Measurements from ENCODE around the gene SH3RF1.
"Not testable (repeated sequence)": the region's sequence is repeated elsewhere in the genome, so short reads cannot be mapped to it uniquely, and the experiment has no call there.

SH3RF1 gene

DNA sequence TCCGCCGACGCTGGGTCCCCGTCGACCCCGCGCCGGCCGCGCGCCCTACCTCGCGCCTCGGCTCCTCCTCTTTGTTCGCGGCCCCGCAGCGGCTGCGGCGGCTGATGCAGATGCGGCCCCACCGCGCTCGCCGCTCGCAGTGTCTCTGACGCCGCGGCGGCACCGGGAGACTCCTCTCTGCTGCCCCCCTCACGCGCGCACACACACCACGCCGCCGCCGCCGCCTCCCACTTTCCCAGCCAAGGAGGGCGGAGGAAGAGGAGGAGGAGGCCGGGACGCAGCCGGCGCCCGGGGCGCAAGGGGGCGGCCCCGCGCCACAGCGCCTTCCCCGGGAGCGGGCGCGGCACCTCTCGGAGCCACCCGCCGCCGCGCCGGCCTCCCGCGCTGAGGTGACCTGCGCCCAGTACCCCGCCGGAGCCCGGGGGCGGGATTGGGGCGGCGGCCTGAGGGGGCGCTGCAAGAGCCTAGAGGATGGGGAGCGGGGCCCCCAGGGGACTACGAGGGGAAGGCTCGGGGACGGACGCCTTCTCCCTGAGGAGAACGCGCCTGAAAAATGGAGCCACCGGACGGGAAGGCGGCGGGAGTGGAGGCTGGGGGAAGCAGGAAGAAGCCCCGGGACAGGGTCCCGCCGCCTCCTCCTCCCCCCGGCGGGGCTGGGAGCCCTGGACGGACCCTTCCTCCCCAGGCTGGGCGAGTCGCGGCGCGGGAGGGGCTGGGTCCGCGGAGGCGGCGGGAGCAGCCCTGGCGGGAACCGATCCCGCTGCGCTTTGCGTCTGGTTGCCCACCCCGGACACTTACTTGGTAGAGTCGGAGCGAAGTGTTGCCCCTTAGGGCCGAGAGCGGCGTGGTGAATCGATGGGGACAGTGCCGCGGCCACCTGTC is at the start of gene SH3RF1:
SH3RF1 (minus strand) TSS at position 147 of the 882 bp plus-strand sequence. CDS start 1,744 bp downstream, outside the sequence.
- no peak for DNase-seq

- DNase-seq = no peak
Observed at GRCh38 chr4:169315530-169316343, 45.0 kb upstream of the SH3RF1 start.

GRCh38 chr4:169314906-169315305 is 44.1 kb upstream of the SH3RF1 start:
- no peak for DNase-seq

DNA sequence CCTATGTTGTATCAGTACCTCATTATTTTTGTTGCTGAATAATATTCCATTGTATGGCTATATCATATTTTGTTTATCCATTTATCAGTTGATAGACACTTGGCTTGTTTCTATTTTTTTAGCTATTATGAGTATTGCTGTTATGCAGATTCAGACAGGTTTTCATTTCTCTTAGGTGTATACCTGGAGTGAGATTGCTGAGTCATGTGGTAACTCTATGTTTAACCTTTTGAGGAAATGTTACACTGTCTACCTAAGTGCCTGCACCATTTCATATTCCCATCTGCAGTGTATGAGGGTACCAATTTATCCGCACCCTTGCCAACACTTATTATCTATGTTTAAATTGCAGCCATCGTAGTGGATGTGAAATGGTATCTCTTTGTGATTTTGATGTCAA is 43.0 kb upstream of the SH3RF1 start:
- DNase-seq = no peak

DNA sequence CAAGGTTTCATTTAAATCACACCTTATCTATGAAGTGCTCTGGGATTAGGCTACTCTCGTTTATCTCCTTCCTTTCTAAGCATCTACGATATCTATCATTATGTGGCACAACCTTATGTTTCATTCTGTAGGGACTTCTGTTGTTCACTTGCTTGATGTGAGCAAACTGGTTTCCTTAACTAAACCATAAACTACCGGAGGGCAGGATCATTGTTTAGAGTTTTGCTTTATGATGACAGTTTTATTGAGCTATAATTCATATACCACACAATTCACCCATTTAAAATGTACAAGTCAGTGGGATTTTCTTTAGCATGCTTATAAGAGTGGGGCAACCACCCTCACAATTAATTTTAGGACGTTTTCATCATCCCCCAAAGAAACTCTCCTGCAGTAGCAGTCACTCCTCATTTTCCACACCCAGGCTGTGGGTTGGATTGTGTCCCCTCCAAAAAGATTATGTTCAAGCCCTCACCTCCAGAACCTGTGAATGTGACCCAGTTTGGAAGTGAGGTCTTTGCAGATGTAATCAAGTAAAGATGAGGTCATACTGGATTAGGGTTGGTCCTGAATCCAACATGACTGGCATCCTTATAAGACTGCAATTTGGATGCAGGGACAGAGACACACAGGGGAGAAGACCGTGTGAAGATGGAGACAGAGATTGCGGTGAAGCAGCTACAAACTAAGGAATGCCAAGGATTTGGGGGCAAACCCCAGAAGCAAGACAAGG is 42.1 kb upstream of the SH3RF1 start:
- no peak for DNase-seq

GRCh38 chr4:169311643-169312365 is 41.0 kb upstream of the SH3RF1 start:
- no peak for DNase-seq

DNA sequence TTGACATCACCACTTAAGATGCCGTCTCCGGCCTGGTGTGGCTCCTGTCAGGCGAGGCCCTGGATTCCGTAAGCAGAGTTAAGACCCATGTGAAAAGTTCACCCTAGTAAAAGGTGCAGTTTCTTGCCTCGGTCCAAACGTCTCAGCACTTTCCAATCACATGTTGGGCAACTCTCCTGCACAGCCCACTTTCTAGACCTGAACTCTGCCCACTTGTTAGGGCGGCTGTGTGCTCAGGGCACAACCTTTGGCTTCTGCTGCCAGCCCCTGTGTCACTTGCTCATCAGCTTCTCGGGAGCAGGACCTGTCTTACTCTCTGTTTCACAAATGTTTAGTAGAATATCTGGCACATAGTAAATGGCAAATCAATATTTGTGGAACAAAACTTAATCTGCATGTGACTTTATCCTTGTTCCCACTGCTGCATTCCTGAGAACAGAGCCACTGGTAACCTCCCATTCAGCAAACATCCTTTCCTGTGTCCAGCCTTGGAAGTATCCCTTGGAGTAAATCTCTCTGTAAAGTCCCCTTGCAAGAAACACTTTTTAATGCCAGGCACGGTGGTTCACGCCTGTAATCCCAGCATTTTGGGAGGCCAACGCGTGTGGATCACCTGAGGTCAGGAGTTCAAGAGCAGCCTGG is 38.7 kb upstream of the SH3RF1 start:
- DNase-seq = no peak

- DNase-seq = no peak
Observed at GRCh38 chr4:169307576-169307975, 36.8 kb upstream of the SH3RF1 start.

- no peak for DNase-seq
Observed at GRCh38 chr4:169305651-169306050, 34.9 kb upstream of the SH3RF1 start.

GRCh38 chr4:169305173-169305572 is 34.4 kb upstream of the SH3RF1 start:
- no peak for DNase-seq

DNA sequence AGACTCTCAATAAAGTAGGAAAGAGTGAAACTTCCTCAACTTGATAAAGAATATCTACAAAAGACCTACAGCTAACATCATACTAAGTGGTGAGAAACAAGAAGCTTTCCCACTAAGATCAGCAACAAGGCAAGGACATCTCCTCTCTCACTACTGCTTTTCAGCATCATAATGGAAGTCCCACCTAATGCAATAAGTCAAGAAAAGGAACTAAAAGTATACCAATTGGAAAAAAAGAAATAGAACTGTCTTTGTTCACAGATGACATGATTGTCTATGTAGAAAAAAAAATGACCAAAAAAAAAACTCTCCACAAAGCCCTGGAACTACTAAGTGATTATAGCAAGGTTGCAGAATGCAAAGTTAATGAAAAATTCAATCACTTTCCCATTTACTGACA is 25.1 kb upstream of the SH3RF1 start:
- no peak for DNase-seq

DNA sequence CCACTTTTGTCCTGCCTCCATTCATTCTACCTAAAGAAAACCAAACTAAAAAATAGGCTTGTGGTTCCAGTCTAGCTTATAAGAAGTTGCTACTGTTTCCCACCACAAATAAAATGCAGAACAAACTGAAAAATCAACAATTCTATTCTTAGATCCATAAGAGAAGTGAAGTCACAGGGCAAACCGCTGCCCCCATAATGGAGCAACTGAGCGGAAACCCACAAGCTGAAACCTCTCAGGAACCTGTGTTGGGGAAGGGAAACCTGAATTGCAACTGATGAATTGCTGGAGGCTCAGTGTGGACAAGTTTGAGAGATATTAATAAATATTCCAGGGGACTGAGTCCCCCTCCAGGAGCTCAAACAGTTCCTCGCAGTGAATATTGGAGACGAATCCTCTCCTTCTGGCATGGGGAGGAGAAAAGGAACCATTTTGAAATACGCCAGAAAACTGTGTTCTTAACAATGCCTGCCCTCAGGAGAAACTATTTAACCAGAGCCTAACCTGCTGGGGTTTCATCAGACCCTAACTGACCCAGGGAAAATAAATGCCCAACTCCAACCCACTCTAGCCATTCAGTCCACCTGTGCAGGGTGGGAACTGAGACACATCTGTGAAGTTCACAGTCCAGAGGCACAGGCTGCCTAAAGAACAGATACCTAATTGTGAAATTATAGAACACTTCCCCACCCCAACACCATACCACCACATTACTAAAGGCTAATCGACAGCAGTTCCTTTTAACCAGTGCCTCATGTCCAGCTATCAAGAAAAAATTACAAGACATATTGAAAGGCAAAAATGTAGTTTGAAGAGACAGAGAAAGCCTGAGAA is 22.8 kb upstream of the SH3RF1 start:
- no peak for DNase-seq

DNA sequence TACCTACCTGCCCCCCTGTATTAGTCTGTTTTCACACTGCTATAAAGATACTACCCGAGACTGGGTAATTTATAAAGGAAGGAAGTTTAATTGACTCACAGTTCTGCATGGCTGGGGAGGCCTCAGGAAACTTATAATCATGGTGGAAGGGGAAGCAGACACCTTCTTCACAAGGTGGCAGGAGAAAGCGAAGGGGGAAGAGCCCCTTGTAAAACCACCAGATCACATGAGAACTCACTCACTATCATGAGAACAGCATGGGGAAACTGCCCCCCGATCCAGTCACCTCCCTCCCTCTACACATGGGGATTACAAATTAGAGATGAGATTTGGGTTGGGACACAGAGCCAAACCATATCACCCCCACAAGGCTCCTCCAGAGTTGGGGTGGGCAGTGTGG is 17.2 kb upstream of the SH3RF1 start:
- not testable (repeated sequence) for DNase-seq

DNA sequence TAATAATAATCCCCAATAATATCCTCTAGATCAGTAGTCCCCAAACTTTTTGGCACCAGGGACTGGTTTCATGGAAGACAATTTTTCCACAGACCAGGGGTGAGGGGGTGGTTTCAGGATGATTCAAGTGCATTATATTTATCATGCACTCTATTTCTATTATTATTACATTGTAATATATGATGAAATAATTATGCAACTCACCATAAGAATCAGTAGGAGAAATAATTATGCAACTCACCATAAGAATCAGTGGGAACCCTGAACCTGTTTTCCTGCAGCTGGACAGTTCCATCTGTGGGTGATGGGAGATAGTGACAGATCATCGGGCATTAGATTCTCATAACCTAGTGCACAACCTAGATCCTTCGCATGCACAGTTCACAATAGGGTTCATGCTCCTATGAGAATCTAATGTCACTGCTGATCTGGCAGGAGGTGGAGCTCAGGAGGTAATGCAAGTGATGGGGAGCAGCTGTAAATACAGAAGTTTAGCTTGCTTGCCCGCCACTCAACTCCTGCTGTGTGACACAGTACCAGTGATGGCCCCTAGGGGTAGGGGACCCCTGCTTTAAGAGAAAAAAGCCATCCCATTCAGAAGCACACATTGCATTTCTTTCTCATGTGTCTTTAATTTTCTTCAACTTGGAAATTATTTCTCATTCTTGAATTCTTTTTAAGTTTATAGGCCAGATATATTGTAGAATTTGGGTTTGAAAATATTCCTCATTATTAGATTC is 16.0 kb upstream of the SH3RF1 start:
- no peak for DNase-seq

GRCh38 chr4:169283114-169283509 is 12.4 kb upstream of the SH3RF1 start:
- no peak for DNase-seq

DNA sequence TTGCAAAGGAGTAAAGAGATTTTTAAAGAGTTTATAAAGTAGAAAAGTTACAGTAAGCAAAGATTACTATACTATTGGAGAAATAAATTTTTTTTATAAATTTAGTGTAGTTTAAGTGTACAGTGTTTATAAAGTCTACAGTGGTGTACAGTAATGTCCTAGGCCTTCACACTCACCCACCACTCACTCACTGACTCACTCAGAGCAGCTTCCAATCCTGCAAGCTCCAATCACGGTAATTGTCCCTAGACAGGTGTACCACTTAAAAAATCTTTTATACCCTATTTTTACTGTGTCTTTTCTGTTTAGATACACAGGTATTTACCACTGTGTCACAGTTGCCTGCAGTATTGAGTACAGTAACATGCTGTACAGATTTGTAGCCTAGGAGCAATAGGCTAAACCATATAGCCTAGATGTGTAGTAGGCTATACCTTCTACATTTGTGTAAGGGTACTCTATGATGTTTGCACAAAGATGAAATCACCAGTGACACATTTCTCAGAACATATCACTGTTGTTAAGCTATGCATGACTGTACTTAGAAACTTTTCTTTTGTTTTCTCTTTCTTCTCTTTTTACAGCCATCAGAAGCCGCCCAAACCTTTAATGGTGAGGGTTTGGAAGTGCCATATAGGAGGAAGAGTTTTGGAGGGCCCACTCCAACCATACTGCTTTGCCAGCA is 11.8 kb upstream of the SH3RF1 start:
- no peak for DNase-seq

GRCh38 chr4:169279108-169279507 is 8.4 kb upstream of the SH3RF1 start:
- DNase-seq = no peak

DNA sequence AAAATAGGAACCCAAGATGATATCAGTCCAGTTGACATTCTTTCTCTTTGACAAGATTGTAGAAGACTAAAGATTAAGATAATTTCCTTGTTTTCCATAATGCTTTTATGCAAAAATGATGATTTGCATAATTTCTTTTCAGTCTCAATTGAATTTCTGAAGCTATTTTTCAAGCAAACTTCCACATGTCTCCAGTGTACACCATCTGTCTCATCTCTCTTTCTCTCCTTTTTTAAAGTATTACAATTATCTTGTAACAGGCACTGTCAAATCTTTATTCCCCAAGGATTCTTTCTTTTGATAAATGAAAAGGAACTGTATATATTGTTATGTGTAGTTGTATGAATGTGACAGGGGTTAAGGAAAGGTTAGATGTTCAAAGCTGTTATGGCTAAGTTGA is 7.9 kb upstream of the SH3RF1 start:
- DNase-seq = no peak

DNA sequence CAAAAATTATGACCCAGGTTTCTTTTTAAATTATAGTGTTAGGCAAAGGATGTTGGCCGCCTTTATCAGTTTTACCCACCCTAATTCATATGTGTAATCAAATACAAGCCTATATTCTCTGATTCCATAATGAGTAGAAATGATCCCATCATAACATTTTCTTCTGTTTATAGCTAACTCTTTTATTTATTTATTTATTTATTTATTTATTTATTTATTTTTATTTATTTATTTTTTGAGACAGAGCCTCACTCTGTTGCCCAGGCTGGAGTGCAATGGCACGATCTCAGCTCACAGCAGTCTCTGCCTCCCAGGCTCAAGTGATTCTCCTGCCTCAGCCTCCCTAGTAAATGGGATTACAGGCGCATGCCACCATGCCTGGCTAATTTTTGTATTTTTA is 7.1 kb upstream of the SH3RF1 start:
- DNase-seq = not testable (repeated sequence)

DNA sequence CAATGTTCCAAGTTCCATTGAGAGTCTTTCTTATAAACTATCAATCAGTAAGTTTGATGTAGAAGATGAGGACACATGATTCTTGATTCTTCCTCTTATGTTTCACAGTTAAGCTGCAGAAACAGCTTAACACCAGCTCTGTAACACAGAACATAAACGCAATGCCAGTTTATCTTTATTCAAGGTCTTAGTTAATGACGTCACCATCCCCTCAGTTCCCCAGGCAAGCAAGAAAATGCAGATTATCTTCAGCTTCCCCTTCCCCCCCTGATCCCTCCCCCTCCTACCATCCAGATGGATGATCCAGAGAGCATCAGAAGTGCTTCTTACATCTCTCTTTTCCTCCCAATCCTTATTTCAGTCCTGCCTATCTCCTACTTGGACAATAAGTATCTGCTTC is 4.4 kb upstream of the SH3RF1 start:
- DNase-seq = no peak
